ENCODE results near the gene FGFBP3. TPM values are rescaled to one million over a fixed set of nuclear protein-coding genes. Genes with fewer than 3 reads are reported as not detected.

Gene FGFBP3
- total and polyA plus RNA-seq, 2 of the 4 experiments (the other 2 are of a cell fraction), result under 0.01 to 0.36 TPM

Small RNA genes within 50 kb of the gene (microRNA-seq; reads per million reads assigned to microRNA genes)
- gene AL359198.2 (ENCODE audit: insufficient read depth, insufficient read length), result not detected

Small RNA genes within 50 kb of the gene (small RNA-seq; reads per million reads assigned to genes)
- 0 reads per million in 5 experiments for gene AL359198.2

Other genes with a start within 250 kb of the FGFBP3 start
- 41.4 and 49.4 TPM in 2 replicates for gene TNKS2, start 111.1 kb downstream of the FGFBP3 start, total RNA-seq (2012; rRNA removed)
- 13.3 and 17.0 TPM in 2 replicates for gene TNKS2, start 111.1 kb downstream of the FGFBP3 start, polyA plus RNA-seq (2012; rRNA removed)
- 42.3 and 48.0 TPM in 2 replicates for gene BTAF1, start 14.3 kb upstream of the FGFBP3 start, total RNA-seq (2012; rRNA removed)
- gene BTAF1, start 14.3 kb upstream of the FGFBP3 start, polyA plus RNA-seq (2012; rRNA removed), result 12.1 and 15.0 TPM in 2 replicates

Data from IMR-90 (cell line).